Chondrocyte (in vitro differentiated cells): ENCODE measurements around the gene SLC8B1. TPM values are rescaled to one million over a fixed set of nuclear protein-coding genes. Genes with fewer than 3 reads are reported as not detected.

ENCODE experiments used
- DNase-seq: peaks from one replicate; pipeline ENCODE4 v3.0.0; 2021; ENCODE audit warnings: mixed read lengths, low spot score
- H3K27ac Mint-ChIP-seq: one replicate; pipeline ENCODE4 v1.8.0; 2021; ENCODE audit warnings: mild to moderate bottlenecking, moderate library complexity, mixed read lengths; ENCODE audit not compliant: unreplicated experiment
- H3K27me3 Mint-ChIP-seq: 2 replicates; pipeline ENCODE4 v1.8.0; 2021; ENCODE audit warnings: low read depth, mixed read lengths
- H3K36me3 Mint-ChIP-seq: 2 replicates; pipeline ENCODE4 v1.8.0; 2021; ENCODE audit warnings: low read depth, mixed read lengths
- H3K4me1 Mint-ChIP-seq: 2 replicates; pipeline ENCODE4 v1.8.0; 2021; ENCODE audit warnings: low read depth, mild to moderate bottlenecking, mixed read lengths
- H3K4me3 Mint-ChIP-seq: one replicate; pipeline ENCODE4 v1.8.0; 2021; ENCODE audit warnings: mild to moderate bottlenecking, moderate library complexity, mixed read lengths; ENCODE audit not compliant: unreplicated experiment
- H3K9me3 Mint-ChIP-seq: 2 replicates; pipeline ENCODE4 v1.8.0; 2021; ENCODE audit warnings: low read depth, mixed read lengths
- total RNA-seq: library from RNA; stranded (reverse); gene quantifications from 3 replicates; pipeline ENCODE4 v1.2.1, GENCODE V29; 2021
- TF ChIP-seq, protein P1 (sequence below): fragments of 200-600 bp; sonication (generic); IDR thresholded peaks from 2 replicates; pipeline ENCODE4 v1.5.0; 2021; ENCODE audit warnings: antibody characterized with exemption, mild to moderate bottlenecking, moderate library complexity

SLC8B1 gene
- total RNA-seq, 1 donor from 2014 or later, result 20.9 TPM

DNA sequence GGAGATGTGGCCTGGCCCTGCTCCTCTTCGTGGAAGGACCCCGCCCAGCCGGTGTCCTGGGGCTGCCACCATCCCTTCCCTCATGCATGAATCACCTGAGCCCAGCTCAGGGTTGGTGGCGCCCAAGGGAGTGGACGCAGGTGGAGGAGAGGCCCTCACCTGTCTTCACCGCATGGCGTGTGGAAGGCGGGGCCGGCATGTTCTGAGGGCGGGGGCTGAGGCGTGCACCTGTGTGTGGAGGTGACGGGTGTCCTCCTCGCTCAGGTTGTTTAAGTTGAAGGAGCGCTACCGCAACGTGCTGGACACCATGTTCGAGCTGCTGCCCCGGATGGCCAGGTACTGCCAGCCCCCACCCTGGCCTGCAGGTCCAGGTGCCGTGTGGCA lies 47.0 kb downstream of the SLC8B1 start:
- H3K27ac Mint-ChIP-seq, result no peak overlapping the region
- no peak overlapping the region for H3K4me3 Mint-ChIP-seq
- DNase-seq, result no peak
- TF ChIP-seq, protein P1, sequence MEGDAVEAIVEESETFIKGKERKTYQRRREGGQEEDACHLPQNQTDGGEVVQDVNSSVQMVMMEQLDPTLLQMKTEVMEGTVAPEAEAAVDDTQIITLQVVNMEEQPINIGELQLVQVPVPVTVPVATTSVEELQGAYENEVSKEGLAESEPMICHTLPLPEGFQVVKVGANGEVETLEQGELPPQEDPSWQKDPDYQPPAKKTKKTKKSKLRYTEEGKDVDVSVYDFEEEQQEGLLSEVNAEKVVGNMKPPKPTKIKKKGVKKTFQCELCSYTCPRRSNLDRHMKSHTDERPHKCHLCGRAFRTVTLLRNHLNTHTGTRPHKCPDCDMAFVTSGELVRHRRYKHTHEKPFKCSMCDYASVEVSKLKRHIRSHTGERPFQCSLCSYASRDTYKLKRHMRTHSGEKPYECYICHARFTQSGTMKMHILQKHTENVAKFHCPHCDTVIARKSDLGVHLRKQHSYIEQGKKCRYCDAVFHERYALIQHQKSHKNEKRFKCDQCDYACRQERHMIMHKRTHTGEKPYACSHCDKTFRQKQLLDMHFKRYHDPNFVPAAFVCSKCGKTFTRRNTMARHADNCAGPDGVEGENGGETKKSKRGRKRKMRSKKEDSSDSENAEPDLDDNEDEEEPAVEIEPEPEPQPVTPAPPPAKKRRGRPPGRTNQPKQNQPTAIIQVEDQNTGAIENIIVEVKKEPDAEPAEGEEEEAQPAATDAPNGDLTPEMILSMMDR, result no peak
- H3K4me1 Mint-ChIP-seq, result peaks cover 12% of the 10 kb centered on the region
- no peaks in the 10 kb centered on the region for H3K27me3 Mint-ChIP-seq
- H3K36me3 Mint-ChIP-seq, result peaks cover 24% of the 10 kb centered on the region
- no peaks in the 10 kb centered on the region for H3K9me3 Mint-ChIP-seq

DNA sequence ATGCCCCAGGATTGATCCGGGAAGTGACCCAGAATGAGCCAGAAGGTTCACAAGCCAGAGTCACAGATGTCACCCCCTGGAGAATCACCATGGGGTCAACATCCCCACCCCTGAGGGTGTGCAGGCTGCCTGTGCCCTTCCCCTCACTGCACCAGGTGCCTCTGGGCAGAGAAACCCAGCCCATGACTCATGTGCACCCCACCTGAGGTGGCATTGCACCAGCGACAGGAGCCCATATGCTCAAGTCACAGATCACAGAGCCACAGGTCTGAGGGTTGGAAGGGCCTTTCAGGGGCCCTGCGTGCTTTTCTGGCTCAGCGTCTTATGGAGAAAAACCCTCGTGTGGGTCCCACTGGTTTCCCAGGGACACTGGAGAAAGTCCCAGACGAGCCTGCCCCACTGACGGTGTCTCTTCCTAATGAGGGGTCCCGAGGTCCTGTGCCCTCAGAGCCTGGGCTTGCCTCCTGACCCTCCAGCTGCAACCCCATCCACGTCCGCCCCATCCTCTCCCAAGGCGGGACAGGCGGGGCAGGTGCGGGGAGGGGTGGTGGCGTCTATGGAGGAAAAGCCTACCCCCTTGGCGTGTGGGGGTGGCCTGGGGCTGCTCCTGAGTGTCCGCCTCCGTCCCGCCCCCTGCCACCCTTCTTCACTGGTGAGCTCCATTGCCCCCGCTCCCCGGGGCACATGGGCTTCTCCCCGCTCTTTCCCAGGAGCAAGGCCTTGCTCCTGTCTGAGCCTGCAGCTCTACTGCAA lies 47.6 kb downstream of the SLC8B1 start:
- H3K36me3 Mint-ChIP-seq, result peaks cover 23% of the 10 kb centered on the region
- no peaks in the 10 kb centered on the region for H3K27me3 Mint-ChIP-seq
- H3K9me3 Mint-ChIP-seq, result no peaks in the 10 kb centered on the region
- no peak overlapping the region for H3K4me3 Mint-ChIP-seq
- DNase-seq, result no peak
- TF ChIP-seq, protein P1, result no peak
- H3K27ac Mint-ChIP-seq, result no peak overlapping the region
- peaks cover 10% of the 10 kb centered on the region for H3K4me1 Mint-ChIP-seq

DNA sequence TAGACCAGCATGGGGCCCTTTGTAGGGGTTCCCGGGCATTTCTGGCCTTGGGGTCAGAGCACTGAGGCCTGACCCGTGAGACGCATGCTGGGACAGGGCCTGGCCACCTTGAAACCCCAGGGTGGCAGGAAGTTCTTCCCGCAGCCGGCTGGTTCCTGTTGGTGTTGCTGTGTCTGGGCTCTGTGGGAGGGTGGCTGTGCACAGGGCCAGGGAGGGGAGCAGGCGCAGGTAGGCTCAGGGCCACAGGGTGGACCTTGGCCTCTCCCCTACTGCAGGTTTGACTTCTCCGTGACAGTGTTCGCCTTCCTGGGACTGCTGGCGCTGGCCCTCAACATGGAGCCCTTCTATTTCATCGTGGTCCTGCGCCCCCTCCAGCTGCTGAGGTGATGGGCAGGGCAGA lies 48.2 kb downstream of the SLC8B1 start:
- peaks cover 18% of the 10 kb centered on the region for H3K36me3 Mint-ChIP-seq
- DNase-seq, result no peak
- H3K4me3 Mint-ChIP-seq, result no peak overlapping the region
- H3K9me3 Mint-ChIP-seq, result no peaks in the 10 kb centered on the region
- H3K27me3 Mint-ChIP-seq, result no peaks in the 10 kb centered on the region
- H3K27ac Mint-ChIP-seq, result no peak overlapping the region
- TF ChIP-seq, protein P1, result no peak
- H3K4me1 Mint-ChIP-seq, result peaks cover 5% of the 10 kb centered on the region

DNA sequence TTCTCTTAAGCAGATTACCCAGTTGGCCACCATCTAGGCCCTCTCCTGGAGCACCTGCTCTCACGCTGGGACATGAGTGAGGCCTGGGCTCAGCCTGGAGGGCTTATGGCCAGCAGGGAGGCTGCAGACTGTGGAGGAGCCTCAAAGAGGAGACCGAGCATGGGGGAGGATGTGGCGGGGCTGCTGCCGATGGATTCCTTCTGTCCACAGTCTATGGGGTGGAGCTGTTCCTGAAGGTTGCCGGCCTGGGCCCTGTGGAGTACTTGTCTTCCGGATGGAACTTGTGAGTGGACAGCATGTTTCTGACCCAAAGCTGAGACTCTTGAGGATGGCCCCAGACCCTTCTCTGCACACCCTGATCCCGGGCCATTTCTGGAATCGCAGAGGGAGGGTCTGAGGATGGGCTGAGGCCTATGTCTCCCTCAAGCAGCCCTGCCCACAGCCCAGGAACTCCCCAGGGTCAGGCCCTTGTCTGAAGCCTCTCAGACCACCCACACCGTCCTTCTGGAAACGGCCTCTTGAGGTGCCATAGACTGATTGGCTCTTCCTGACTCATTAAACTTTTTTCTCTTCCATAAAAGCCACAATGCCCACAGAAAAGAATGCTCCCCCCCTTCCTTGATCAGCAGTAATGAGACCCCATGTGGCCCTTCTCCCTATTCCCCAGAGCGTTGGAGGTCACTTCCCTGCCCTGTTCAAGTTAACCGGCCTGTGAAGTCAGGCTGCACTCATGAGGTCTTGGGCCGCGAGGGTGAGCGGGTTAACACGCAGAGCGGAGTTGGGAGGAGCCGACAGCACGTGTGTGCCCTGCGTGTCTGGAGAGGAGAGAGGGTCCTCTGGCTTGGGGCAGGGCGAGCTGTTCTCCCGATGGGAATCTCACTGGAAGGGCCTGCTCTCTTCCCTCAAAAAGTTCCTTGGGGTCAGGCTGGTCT lies 49.0 kb downstream of the SLC8B1 start:
- Mint-ChIP-seq H3K9me3 (no peaks in the 10 kb centered on the region), H3K4me1 (peaks cover 5% of the 10 kb centered on the region), H3K27me3 (no peaks in the 10 kb centered on the region), H3K27ac (no peak overlapping the region), H3K4me3 (no peak overlapping the region), H3K36me3 (peaks cover 13% of the 10 kb centered on the region)
- no peak for DNase-seq
- TF ChIP-seq, protein P1, result no peak

DNA sequence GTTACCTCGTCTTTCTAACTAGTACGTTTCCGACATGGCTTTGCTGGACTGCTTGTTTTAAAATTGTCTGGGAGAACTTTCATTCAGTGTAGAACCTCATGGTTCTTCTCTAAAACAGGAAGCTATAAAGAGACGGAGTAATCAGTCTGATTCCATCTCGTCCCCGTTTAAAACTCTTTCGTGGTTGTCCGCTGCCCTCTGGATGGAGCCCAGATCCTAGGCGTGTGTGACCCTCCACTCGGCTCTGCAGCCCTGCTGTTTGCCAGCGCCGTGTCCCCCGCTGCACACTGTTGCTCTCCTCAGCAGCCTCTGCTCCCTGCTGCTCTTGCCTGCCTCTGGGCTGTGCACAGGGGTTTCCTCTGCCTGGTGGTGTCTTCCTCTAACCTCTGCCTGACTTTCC lies 50.2 kb downstream of the SLC8B1 start:
- TF ChIP-seq, protein P1, result no peak
- Mint-ChIP-seq H3K4me3 (no peak overlapping the region), H3K27me3 (no peaks in the 10 kb centered on the region), H3K4me1 (peaks cover 5% of the 10 kb centered on the region), H3K27ac (no peak overlapping the region), H3K9me3 (no peaks in the 10 kb centered on the region), H3K36me3 (peaks cover 15% of the 10 kb centered on the region)
- DNase-seq, result no peak
